Measurements from ENCODE around the gene ARID1A.

DNA sequence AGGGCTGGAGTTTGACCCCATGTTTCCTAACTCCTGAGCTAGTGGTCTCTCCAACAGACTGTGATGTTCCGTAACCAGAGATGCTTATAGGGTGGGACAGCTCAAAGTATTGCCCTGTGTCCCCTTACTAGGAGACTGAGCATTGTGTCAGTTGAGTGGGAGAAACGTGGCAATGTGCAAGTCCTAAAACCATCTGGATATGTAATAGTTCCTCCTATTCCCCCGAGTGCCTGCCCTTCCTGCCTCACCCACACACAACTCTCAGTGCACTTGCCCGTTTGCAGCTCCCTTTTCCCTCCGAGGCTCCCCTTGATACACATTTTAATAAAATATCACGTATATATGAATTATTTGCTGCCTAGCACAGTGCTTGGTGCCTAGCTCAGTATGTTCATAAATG lies 95.3 kb downstream of the ARID1A start:
- TF ChIP-seq CTCF (optimal IDR thresholded peaks at IDR 0.05 in 1 of 3, IDR thresholded peaks at IDR 0.05 in 1 of 3, conservative IDR thresholded peaks at IDR 0.05 in 1 of 3; ENCODE audit: extremely low read depth in 1 of 3, insufficient read depth in 2 of 3, low read length in 3 of 3) (no peak), EZH2 (IDR thresholded peaks at IDR 0.05; ENCODE audit: low read length) (no peak)

All from keratinocyte (primary cell).